ENCODE data around the gene RBMS3. TPM values are rescaled to one million over a fixed set of nuclear protein-coding genes. Genes with fewer than 3 reads are reported as not detected.

The RBMS3 gene
- total RNA-seq, 2 donors from 2014 or later, result 31.7 to 45.1 TPM

DNA sequence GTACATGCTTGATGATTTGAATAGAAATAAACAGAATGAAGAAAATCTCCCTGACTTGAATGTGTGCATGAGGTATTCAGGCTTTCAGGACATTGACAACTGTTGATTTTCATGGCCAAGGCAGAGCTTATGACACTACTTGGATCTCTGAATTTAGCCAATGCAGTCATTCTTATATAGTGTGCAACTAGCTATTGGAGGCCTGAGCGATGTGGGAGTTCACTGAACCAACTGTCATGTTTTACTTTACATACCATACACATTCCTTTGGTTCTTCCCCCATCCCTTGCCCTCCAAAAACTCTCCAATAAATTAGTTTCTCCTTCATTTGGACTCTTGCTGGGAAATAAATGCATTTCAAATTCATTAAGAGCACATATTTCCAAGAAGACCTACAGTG lies 460.4 kb downstream of the RBMS3 start:
- Histone ChIP-seq H3K9me3 (no peaks in the 10 kb centered on the region), H3K27ac (no peak overlapping the region), H3K4me1 (replicated peaks) (no peaks in the 10 kb centered on the region), H3K27me3 (replicated peaks; ENCODE audit: insufficient read depth) (no peaks in the 10 kb centered on the region), H3K4me3 (no peak overlapping the region), H3K36me3 (no peaks in the 10 kb centered on the region)
- DNase-seq (ENCODE audit: low spot score), result no peak
- intact Hi-C loops (cut with DNase I), result no loop called here
- 92% methylated on average over 1 of the region's 1 CpG for WGBS
- TF ChIP-seq POLR2A (IDR thresholded peaks at IDR 0.05) (no peak), POLR2AphosphoS5 (IDR thresholded peaks at IDR 0.05) (no peak)
- TF ChIP-seq, protein P1, sequence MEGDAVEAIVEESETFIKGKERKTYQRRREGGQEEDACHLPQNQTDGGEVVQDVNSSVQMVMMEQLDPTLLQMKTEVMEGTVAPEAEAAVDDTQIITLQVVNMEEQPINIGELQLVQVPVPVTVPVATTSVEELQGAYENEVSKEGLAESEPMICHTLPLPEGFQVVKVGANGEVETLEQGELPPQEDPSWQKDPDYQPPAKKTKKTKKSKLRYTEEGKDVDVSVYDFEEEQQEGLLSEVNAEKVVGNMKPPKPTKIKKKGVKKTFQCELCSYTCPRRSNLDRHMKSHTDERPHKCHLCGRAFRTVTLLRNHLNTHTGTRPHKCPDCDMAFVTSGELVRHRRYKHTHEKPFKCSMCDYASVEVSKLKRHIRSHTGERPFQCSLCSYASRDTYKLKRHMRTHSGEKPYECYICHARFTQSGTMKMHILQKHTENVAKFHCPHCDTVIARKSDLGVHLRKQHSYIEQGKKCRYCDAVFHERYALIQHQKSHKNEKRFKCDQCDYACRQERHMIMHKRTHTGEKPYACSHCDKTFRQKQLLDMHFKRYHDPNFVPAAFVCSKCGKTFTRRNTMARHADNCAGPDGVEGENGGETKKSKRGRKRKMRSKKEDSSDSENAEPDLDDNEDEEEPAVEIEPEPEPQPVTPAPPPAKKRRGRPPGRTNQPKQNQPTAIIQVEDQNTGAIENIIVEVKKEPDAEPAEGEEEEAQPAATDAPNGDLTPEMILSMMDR (IDR thresholded peaks at IDR 0.05), result no peak

DNA sequence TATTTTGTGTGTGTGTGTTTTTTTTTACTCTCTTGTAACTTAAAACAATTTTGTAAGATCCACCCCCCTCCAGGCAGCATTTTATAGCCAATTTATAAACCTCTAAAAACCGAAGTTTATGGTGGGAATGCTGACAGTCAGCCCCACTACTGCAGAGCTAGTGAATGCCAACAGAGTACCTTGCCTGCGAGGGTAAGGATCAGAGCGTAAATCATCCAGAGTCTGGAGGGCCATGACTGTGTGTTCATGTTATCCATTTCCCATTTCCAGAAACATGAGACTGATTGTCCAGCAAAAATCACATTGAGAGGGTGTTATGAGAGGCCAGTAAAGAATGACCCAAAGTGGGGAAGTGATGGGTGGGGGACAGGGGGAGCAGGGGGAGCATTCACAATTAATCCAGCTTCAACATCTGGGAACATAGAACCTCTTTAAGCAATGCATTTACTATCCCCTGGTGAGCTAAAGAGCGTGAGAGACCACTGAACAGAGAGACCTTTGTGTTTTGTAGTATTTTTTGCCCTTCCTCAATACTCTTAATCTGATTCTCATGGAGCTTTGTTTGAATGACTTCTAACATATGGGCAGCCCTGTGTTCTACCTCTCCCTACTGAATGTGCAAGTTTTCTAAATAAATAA lies 464.5 kb downstream of the RBMS3 start:
- H3K4me3 ChIP-seq, result no peak overlapping the region
- H3K27me3 ChIP-seq (replicated peaks; ENCODE audit: insufficient read depth), result no peaks in the 10 kb centered on the region
- intact Hi-C loops (cut with DNase I), result no loop called here
- no peak overlapping the region for H3K27ac ChIP-seq
- no peak for DNase-seq (ENCODE audit: low spot score)
- WGBS, result 72% methylated on average over 4 of the region's 4 CpGs
- H3K9me3 ChIP-seq, result no peaks in the 10 kb centered on the region
- H3K36me3 ChIP-seq, result no peaks in the 10 kb centered on the region
- H3K4me1 ChIP-seq (replicated peaks), result no peaks in the 10 kb centered on the region
- TF ChIP-seq POLR2A (IDR thresholded peaks at IDR 0.05), result no peak

DNA sequence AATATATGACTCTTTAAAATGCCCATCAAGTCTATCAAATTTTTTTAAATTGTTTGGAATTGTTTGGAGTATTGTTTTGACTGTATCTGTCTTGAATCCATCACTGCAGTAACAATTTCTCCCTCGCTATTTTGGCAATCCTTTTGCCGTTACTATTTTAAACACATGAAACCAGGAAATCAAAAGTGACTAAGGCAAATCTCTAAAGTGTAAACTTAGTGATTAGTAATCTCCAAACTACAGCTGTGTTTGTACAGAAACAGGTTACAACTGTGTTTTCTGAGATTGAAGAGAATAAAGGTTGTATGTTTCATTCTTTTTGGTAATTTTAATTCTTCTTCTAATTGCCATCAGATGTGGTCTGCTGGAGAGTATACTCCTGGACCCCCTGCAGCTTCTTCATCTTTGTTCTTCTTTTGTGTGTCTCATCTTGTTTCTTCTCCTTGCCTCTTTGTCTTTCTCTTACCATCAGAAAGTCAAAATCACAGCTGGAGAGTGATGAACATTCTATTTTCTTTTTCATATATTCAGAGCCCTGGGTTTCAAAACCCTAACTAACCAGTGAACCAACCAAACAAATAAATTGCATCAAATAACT lies 465.4 kb downstream of the RBMS3 start:
- Histone ChIP-seq H3K36me3 (no peaks in the 10 kb centered on the region), H3K9me3 (no peaks in the 10 kb centered on the region), H3K4me1 (replicated peaks) (no peaks in the 10 kb centered on the region), H3K4me3 (no peak overlapping the region), H3K27me3 (replicated peaks; ENCODE audit: insufficient read depth) (no peaks in the 10 kb centered on the region), H3K27ac (no peak overlapping the region)
- DNase-seq (ENCODE audit: low spot score), result no peak
- TF ChIP-seq, protein P1 (IDR thresholded peaks at IDR 0.05), result no peak
- TF ChIP-seq POLR2A (IDR thresholded peaks at IDR 0.05) (no peak), POLR2AphosphoS5 (IDR thresholded peaks at IDR 0.05) (no peak)
- intact Hi-C loops (cut with DNase I), result no loop called here
- 77% methylated on average over 2 of the region's 2 CpGs for WGBS

DNA sequence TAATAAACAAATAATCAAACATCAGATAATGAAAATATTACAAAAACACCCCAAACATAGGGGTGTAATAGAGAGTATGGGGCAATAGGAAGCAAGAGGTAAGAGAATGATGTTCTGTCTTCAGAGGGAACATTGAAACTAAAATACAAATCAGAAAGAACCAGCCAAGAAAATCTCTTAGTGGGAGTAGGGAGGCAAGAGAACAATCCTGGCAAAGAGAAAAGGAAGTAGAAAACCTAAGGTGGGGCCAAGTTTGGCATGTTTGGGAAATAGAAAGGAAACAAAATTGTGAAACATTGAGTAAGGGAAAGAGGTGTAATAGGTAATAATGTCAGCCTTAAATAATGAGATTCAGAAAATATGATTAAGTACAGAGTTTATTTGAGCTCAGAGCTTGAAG lies 467.1 kb downstream of the RBMS3 start:
- H3K27me3 ChIP-seq (replicated peaks; ENCODE audit: insufficient read depth), result no peaks in the 10 kb centered on the region
- H3K36me3 ChIP-seq, result no peaks in the 10 kb centered on the region
- no peak overlapping the region for H3K4me3 ChIP-seq
- H3K27ac ChIP-seq, result no peak overlapping the region
- no peak for DNase-seq (ENCODE audit: low spot score)
- intact Hi-C loops (cut with DNase I), result no loop called here
- no peaks in the 10 kb centered on the region for H3K9me3 ChIP-seq
- TF ChIP-seq, protein P1 (IDR thresholded peaks at IDR 0.05), result no peak
- TF ChIP-seq POLR2AphosphoS5 (IDR thresholded peaks at IDR 0.05), result peak; percentile 29
- TF ChIP-seq POLR2A (IDR thresholded peaks at IDR 0.05), result no peak
- H3K4me1 ChIP-seq (replicated peaks), result no peaks in the 10 kb centered on the region

DNA sequence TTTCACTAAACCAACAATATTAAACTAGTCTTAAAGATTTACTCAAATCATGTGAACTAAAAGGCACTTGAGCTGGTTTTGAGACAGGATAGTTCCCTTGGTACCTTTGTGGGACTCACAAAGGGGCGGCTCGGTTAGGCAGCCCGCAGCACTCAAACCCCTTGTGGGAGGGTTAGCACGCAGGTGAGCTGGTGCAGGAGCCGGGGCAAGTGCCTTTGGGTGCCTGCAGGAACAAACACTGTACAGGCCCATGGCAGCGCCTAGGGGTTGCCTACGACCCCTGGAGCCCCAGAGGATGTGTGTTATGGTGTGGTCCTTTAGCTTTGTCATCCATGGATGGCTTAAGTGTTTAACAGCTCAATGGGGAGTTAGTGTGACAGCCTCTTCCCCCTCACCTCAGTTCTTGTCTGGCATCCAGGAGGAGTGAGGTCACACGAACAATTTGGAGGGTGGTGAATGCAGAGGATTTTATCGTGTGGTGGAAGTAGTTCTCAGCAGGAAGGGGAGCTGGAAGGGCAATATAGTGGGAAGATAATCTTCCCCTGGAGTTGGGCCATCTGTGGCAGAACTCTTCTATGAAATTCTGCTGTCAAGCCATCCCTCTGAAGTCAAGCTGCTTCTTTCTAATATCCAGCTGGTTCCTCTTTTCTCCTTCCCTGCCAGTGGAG lies 470.9 kb downstream of the RBMS3 start:
- Histone ChIP-seq H3K27ac (no peak overlapping the region), H3K36me3 (no peaks in the 10 kb centered on the region), H3K4me1 (replicated peaks) (no peaks in the 10 kb centered on the region), H3K27me3 (replicated peaks; ENCODE audit: insufficient read depth) (no peaks in the 10 kb centered on the region), H3K9me3 (no peaks in the 10 kb centered on the region), H3K4me3 (no peak overlapping the region)
- WGBS, result 88% methylated on average over 9 of the region's 9 CpGs
- intact Hi-C loops (cut with DNase I), result loop anchor here (10.0 kb wide), 1 partner anchor 57 kb away; no protein-coding TSS in a partner anchor
- TF ChIP-seq, protein P1 (IDR thresholded peaks at IDR 0.05), result no peak
- no peak for TF ChIP-seq POLR2A (IDR thresholded peaks at IDR 0.05)
- TF ChIP-seq POLR2AphosphoS5 (IDR thresholded peaks at IDR 0.05), result no peak
- no peak for DNase-seq (ENCODE audit: low spot score)
